ENCODE results near the gene PHKA2.

The PHKA2 gene

GRCh38 chrX:18974993-18975392 is 8.9 kb downstream of the PHKA2 start:
- DNase-seq: no peak

GRCh38 chrX:18973527-18974192 is 10.3 kb downstream of the PHKA2 start:
- no peak for DNase-seq

- DNase-seq: no peak
Measured at GRCh38 chrX:18971506-18971905, 12.4 kb downstream of the PHKA2 start.

GRCh38 chrX:18970465-18970864 is 13.4 kb downstream of the PHKA2 start:
- no peak for DNase-seq

GRCh38 chrX:18966624-18967023 is 17.3 kb downstream of the PHKA2 start:
- DNase-seq: no peak

- no peak for DNase-seq
Measured at GRCh38 chrX:18964901-18965300, 19.0 kb downstream of the PHKA2 start.

- DNase-seq: no peak
Measured at GRCh38 chrX:18964026-18964425, 19.9 kb downstream of the PHKA2 start.

GRCh38 chrX:18962329-18962728 is 21.6 kb downstream of the PHKA2 start:
- no peak for DNase-seq

GRCh38 chrX:18961686-18962085 is 22.2 kb downstream of the PHKA2 start:
- no peak for DNase-seq

- DNase-seq: no peak
Measured at GRCh38 chrX:18956303-18957032, 27.4 kb downstream of the PHKA2 start.

- no peak for DNase-seq
Measured at GRCh38 chrX:18955676-18956075, 28.2 kb downstream of the PHKA2 start.

- no peak for DNase-seq
Measured at GRCh38 chrX:18951032-18951431, 32.9 kb downstream of the PHKA2 start.

- no peak for DNase-seq
Measured at GRCh38 chrX:18949944-18950301, 34.0 kb downstream of the PHKA2 start.

- DNase-seq: no peak
Measured at GRCh38 chrX:18949291-18949943, 34.5 kb downstream of the PHKA2 start.

- no peak for DNase-seq
Measured at GRCh38 chrX:18946611-18947010, 37.3 kb downstream of the PHKA2 start.

- DNase-seq: no peak
Measured at GRCh38 chrX:18946157-18946556, 37.8 kb downstream of the PHKA2 start.

- DNase-seq: no peak
Measured at GRCh38 chrX:18945483-18945882, 38.4 kb downstream of the PHKA2 start.

GRCh38 chrX:18944482-18944881 is 39.4 kb downstream of the PHKA2 start:
- no peak for DNase-seq

- no peak for DNase-seq
Measured at GRCh38 chrX:18941896-18942295, 42.0 kb downstream of the PHKA2 start.

GRCh38 chrX:18938710-18939109 is 45.2 kb downstream of the PHKA2 start:
- no peak for DNase-seq

- DNase-seq: no peak
Measured at GRCh38 chrX:18937173-18937572, 46.7 kb downstream of the PHKA2 start.

GRCh38 chrX:18935893-18936292 is 48.0 kb downstream of the PHKA2 start:
- DNase-seq: no peak

GRCh38 chrX:18934708-18935107 is 49.2 kb downstream of the PHKA2 start:
- DNase-seq: no peak

- no peak for DNase-seq
Measured at GRCh38 chrX:18933617-18934016, 50.3 kb downstream of the PHKA2 start.

All from T-helper 9 cell (primary cell).